ENCODE results near the gene DOCK9.

- TF ChIP-seq POLR2A (IDR thresholded peaks at IDR 0.05) (no peak), CTCF (IDR thresholded peaks at IDR 0.05) (no peak)
Measured at GRCh38 chr13:98992355-98992754, 14.5 kb upstream of the DOCK9 start.

Data from esophagus squamous epithelium (tissue), 4 donors.